ENCODE data around the gene ARAP3.

DNA sequence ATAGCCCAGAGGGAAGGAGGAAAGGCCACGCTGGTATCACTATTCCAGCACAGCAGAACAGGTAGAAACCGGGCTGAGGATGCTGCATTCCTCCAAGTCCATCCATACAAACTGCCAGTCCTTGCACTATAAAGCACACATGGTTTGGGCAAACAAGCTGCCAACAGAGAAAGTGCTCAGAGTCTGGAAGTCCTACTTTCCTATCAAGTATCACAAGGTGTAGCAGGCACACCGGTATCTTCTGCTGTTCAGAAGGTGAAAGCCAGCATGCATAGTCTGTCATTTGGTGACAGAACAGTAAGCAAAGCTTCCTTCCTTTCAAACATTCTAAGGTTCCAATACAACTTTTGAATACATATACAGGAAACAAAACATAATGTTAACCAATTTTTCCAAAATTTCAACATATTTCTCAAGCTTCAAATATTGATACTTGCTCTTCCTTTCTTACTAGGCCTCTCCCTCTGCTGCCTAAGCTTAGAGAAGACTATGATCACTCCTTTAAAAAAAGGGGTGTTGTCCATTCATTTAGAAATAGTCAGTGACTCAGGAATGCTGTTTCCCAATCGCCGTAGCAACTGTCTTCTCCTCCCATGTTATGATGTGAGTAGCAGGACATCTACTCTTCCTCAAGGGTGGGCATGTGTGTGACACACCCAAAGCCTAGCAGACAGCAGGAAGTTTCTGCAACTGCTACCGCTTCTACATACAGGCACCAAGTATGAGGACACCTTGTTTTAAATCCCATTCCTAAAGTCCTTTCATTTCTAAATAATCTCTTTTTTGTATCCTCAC lies 77.9 kb downstream of the ARAP3 start:
- TF ChIP-seq SIN3A (IDR thresholded peaks at IDR 0.05; ENCODE audit: borderline replicate concordance in 2 of 2, control insufficient read depth in 1 of 2, low read depth in 2 of 2, low read length in 2 of 2), result peak in 1 of 2 experiments; percentile 26; a peak in 1 of 4 replicates
- TF ChIP-seq ZNF175 (CRISPR knock-in tag; IDR thresholded peaks at IDR 0.05; ENCODE audit: low read depth), result no peak

All from K562 (cell line).